OCI-LY7 (cell line): ENCODE results near the gene RFNG. TPM values are rescaled to one million over a fixed set of nuclear protein-coding genes. Genes with fewer than 3 reads are reported as not detected.

Experiments
- BruUV-seq: library from RNA; stranded (reverse); fragments of 400-500 nt; replicated peaks from 2 replicates; lab custom pipeline; 2021; lab: Mats Ljungman, UMichigan
- CTCF ChIA-PET: fragments of 300-600 bp; sonication (Branson Sonifier 250); formaldehyde crosslinking; loops from one replicate; lab custom pipeline; 2022; ENCODE audit warnings: antibody characterized with exemption; ENCODE audit not compliant: unreplicated experiment; lab: Charles Lee
- POLR2A ChIA-PET: fragments of 300-600 bp; sonication (Branson Sonifier 250); formaldehyde crosslinking; loops from one replicate; lab custom pipeline; 2022; ENCODE audit warnings: antibody characterized with exemption; lab: Charles Lee
- DNase-seq: peaks from one replicate; pipeline ENCODE4 v3.0.0-alpha.2; 2015; ENCODE audit warnings: low spot score
- H2AFZ ChIP-seq: fragments of 200-600 bp; sonication (generic), shearing (Covaris generic); 2 replicates; pipeline ENCODE4 v1.6.1; 2014; ENCODE audit warnings: mild to moderate bottlenecking, antibody characterized with exemption, low read length, moderate library complexity
- H3K27ac ChIP-seq: fragments of 200-600 bp; sonication (generic); 2 replicates; pipeline ENCODE4 v1.5.1; 2014; ENCODE audit warnings: mixed run types, low read depth, mild to moderate bottlenecking, moderate library complexity, low read length, inconsistent platforms; ENCODE audit not compliant: poor library complexity, severe bottlenecking
- H3K36me3 ChIP-seq: fragments of 200-600 bp; sonication (generic); 2 replicates; pipeline ENCODE4 v1.6.1; 2014; ENCODE audit warnings: mild to moderate bottlenecking, antibody characterized with exemption, low read length, moderate library complexity, mixed read lengths; ENCODE audit not compliant: insufficient read depth
- H3K4me1 ChIP-seq: fragments of 200-600 bp; sonication (generic); 2 replicates; pipeline ENCODE4 v1.5.1; 2014; ENCODE audit warnings: mild to moderate bottlenecking, low read length; ENCODE audit not compliant: insufficient read depth, poor library complexity, severe bottlenecking
- H3K4me2 ChIP-seq: fragments of 200-600 bp; sonication (generic); 2 replicates; pipeline ENCODE4 v1.6.1; 2014; ENCODE audit warnings: mild to moderate bottlenecking, low read length
- H3K4me3 ChIP-seq: fragments of 200-600 bp; sonication (generic); 2 replicates; pipeline ENCODE4 v1.5.1; 2014; ENCODE audit warnings: mild to moderate bottlenecking, low read depth, low read length; ENCODE audit not compliant: poor library complexity, severe bottlenecking
- H3K79me2 ChIP-seq: fragments of 200-600 bp; sonication (generic); 2 replicates; pipeline ENCODE4 v1.6.1; 2016; ENCODE audit warnings: low read depth, mild to moderate bottlenecking, low read length, moderate library complexity, mixed read lengths; ENCODE audit not compliant: insufficient read depth
- H3K9me2 ChIP-seq: fragments of 200-600 bp; sonication (generic); 2 replicates; pipeline ENCODE4 v1.6.1; 2016; ENCODE audit warnings: mild to moderate bottlenecking, low read length, mixed read lengths; ENCODE audit not compliant: insufficient read depth
- H3K9me3 ChIP-seq: fragments of 200-600 bp; sonication (generic); 2 replicates; pipeline ENCODE4 v1.6.1; 2014; ENCODE audit warnings: mild to moderate bottlenecking, mixed run types, low read length, mixed read lengths
- H4K20me1 ChIP-seq: fragments of 200-600 bp; sonication (generic); 2 replicates; pipeline ENCODE4 v1.6.1; 2014; ENCODE audit warnings: mild to moderate bottlenecking, antibody characterized with exemption, low read length, moderate library complexity, mixed read lengths; ENCODE audit not compliant: insufficient read depth
- CTCF ChIP-seq: fragments of 200-600 bp; sonication (generic); conservative IDR thresholded peaks from 2 replicates; pipeline ENCODE4 v1.5.1; 2014; ENCODE audit warnings: mild to moderate bottlenecking, antibody characterized with exemption, low read length, moderate library complexity, mixed read lengths
- EZH2phosphoT487 ChIP-seq: fragments of 200-600 bp; sonication (generic); IDR thresholded peaks from 2 replicates; pipeline ENCODE4 v1.6.1; 2018; ENCODE audit warnings: low read depth, borderline replicate concordance, mild to moderate bottlenecking, mixed run types, antibody characterized with exemption, low read length, moderate library complexity, mixed read lengths
- intact Hi-C: fragments of 100-400 bp; cut with micrococcal nuclease; formaldehyde crosslinking; loops from one replicate; pipeline ENCODE4 v1.10.0; 2022; ENCODE audit not compliant: unreplicated experiment
- total RNA-seq, 2 experiments: library from RNA; depleted of rRNA in 1 of 2; stranded (reverse); fragments of >200 nt in 1 of 2; shearing (Covaris generic) in 1 of 2; gene quantifications; 2 replicates each; pipeline ENCODE4 v1.2.3, GENCODE V29; 2014 to 2022

Gene RFNG
- total RNA-seq, 2 experiments from 2014 or later = 47.3 to 59.4 TPM

GRCh38 chr17:82007495-82008257, 43.9 kb downstream of the RFNG start:
- Histone ChIP-seq H3K4me2 (no peak overlapping the region), H3K4me3 (no peak overlapping the region), H3K9me2 (no peaks in the 10 kb centered on the region), H3K4me1 (no peaks in the 10 kb centered on the region), H3K27ac (no peak overlapping the region), H3K79me2 (no peaks in the 10 kb centered on the region), H4K20me1 (no peaks in the 10 kb centered on the region), H2AFZ (no peak overlapping the region), H3K9me3 (no peaks in the 10 kb centered on the region), H3K36me3 (no peaks in the 10 kb centered on the region)
- TF ChIP-seq EZH2phosphoT487 (no peak), CTCF (no peak)
- intact Hi-C loops = no loop called here
- no TSS peak for BruUV-seq
- POLR2A ChIA-PET = no interaction called here
- CTCF ChIA-PET = no interaction called here
- DNase-seq = no peak

- no peak for DNase-seq
- ChIA-PET CTCF (no interaction called here), POLR2A (no interaction called here)
- no peak overlapping the region for H2AFZ ChIP-seq
- no peaks in the 10 kb centered on the region for H3K9me2 ChIP-seq
- H3K27ac ChIP-seq = no peak overlapping the region
- H3K79me2 ChIP-seq = no peaks in the 10 kb centered on the region
- BruUV-seq = no TSS peak
- H3K4me2 ChIP-seq = no peak overlapping the region
- H3K36me3 ChIP-seq = no peaks in the 10 kb centered on the region
- TF ChIP-seq CTCF = no peak
- TF ChIP-seq EZH2phosphoT487 = no peak
- no peaks in the 10 kb centered on the region for H3K9me3 ChIP-seq
- no peaks in the 10 kb centered on the region for H4K20me1 ChIP-seq
- H3K4me1 ChIP-seq = no peaks in the 10 kb centered on the region
- intact Hi-C loops = no loop called here
- H3K4me3 ChIP-seq = no peak overlapping the region
These were observed 44.5 kb downstream of the RFNG start for GRCh38 chr17:82007228-82007494.

GRCh38 chr17:82006468-82007227, 45.0 kb downstream of the RFNG start:
- ChIA-PET CTCF (no interaction called here), POLR2A (no interaction called here)
- DNase-seq = no peak
- Histone ChIP-seq H3K36me3 (no peaks in the 10 kb centered on the region), H3K9me3 (no peaks in the 10 kb centered on the region), H3K4me2 (no peak overlapping the region), H4K20me1 (no peaks in the 10 kb centered on the region), H3K4me3 (no peak overlapping the region), H3K9me2 (no peaks in the 10 kb centered on the region), H3K4me1 (no peaks in the 10 kb centered on the region), H3K79me2 (no peaks in the 10 kb centered on the region), H2AFZ (no peak overlapping the region), H3K27ac (no peak overlapping the region)
- intact Hi-C loops = no loop called here
- BruUV-seq = no TSS peak
- TF ChIP-seq CTCF (no peak), EZH2phosphoT487 (no peak)
